Right atrium auricular region (tissue), 2 donors: Measurements from ENCODE around the gene UFSP2. TPM values are rescaled to one million over a fixed set of nuclear protein-coding genes. Genes with fewer than 3 reads are reported as not detected.

ENCODE experiments used
- DNase-seq: peaks from one replicate; pipeline ENCODE4 v3.0.0-alpha.2; 2019; ENCODE audit warnings: low spot score
- H3K27ac ChIP-seq, 2 donors: fragments of 200-600 bp; sonication (generic); 1 replicate in 1 of 2; 2 replicates in 1 of 2; pipeline ENCODE4 v1.5.1; 2016 to 2019
- H3K27me3 ChIP-seq, 2 donors: fragments of 200-600 bp; sonication (generic); one replicate each; pipeline versions ENCODE4 v1.5.1 to v1.6.0; 2017 to 2019
- H3K36me3 ChIP-seq: fragments of 200-600 bp; sonication (generic); one replicate; pipeline ENCODE4 v1.5.1; 2016
- H3K4me1 ChIP-seq, 2 donors: fragments of 200-600 bp; sonication (generic); one replicate each; pipeline versions ENCODE4 v1.5.1 to v1.6.0; 2017 to 2019
- H3K4me3 ChIP-seq, 2 donors: fragments of 200-600 bp; sonication (generic); 1 replicate in 1 of 2; 2 replicates in 1 of 2; pipeline ENCODE4 v1.5.1; 2017 to 2019; ENCODE audit warnings: mild to moderate bottlenecking in 1 of 2, moderate library complexity in 1 of 2
- H3K9me3 ChIP-seq, 2 donors: fragments of 200-600 bp; sonication (generic); one replicate each; pipeline ENCODE4 v1.5.1; 2019
- CTCF ChIP-seq, 2 donors: fragments of 200-600 bp; sonication (generic); IDR thresholded peaks; one replicate each; pipeline ENCODE4 v1.5.1; 2019; ENCODE audit warnings: antibody characterized with exemption in 2 of 2
- total RNA-seq, 2 donors: library from RNA; depleted of rRNA; stranded (reverse); fragments of >200 nt; gene quantifications; one replicate each; pipeline ENCODE4 v1.1.0, GENCODE V29; 2016

Gene UFSP2
- total RNA-seq, 2 donors from 2014 or later = 28.6 to 35.1 TPM

GRCh38 chr4:185396724-185397385, 28.9 kb downstream of the UFSP2 start, which contains the start of gene ANKRD37:
Gene ANKRD37, plus strand, starts transcription at chr4:185396841. Its CDS starts 83 bp downstream, at chr4:185396924.
- Histone ChIP-seq H3K4me1 (peaks cover 0 to 43% of the 10 kb centered on the region in 2 donors), H3K9me3 (no peaks in the 10 kb centered on the region), H3K36me3 (peaks cover 16% of the 10 kb centered on the region), H3K4me3 (peak within 1 kb of the TSS; percentile 72 to 81), H3K27me3 (no peaks in the 10 kb centered on the region), H3K27ac (peak within 1 kb of the TSS; percentile 100)
- no peak for TF ChIP-seq CTCF (IDR thresholded peaks at IDR 0.05)
- peak; percentile 66 for DNase-seq

GRCh38 chr4:185395956-185396723, 29.6 kb downstream of the UFSP2 start:
- Histone ChIP-seq H3K27me3 (no peaks in the 10 kb centered on the region), H3K4me1 (peaks cover 0 to 43% of the 10 kb centered on the region in 2 donors), H3K9me3 (no peaks in the 10 kb centered on the region), H3K36me3 (peaks cover 9% of the 10 kb centered on the region), H3K27ac (peak overlapping the region; percentile 100), H3K4me3 (peak overlapping the region; percentile 72 to 81)
- peak; percentile 98 for DNase-seq
- no peak for TF ChIP-seq CTCF (IDR thresholded peaks at IDR 0.05)

GRCh38 chr4:185395238-185395955, 30.4 kb downstream of the UFSP2 start, which contains the start of gene LRP2BP:
Gene LRP2BP, minus strand, starts transcription at chr4:185395924. Its CDS starts 17,738 bp downstream, at chr4:185378186.
- no peak for TF ChIP-seq CTCF (IDR thresholded peaks at IDR 0.05)
- H3K4me1 ChIP-seq = peaks cover 0 to 43% of the 10 kb centered on the region in 2 donors
- H3K36me3 ChIP-seq = peaks cover 3% of the 10 kb centered on the region
- peak within 1 kb of the TSS; percentile 100 for H3K27ac ChIP-seq
- H3K9me3 ChIP-seq = no peaks in the 10 kb centered on the region
- peak within 1 kb of the TSS; percentile 72 to 81 for H3K4me3 ChIP-seq
- H3K27me3 ChIP-seq = no peaks in the 10 kb centered on the region
- DNase-seq = no peak

GRCh38 chr4:185394568-185395237, 31.1 kb downstream of the UFSP2 start:
- Histone ChIP-seq H3K36me3 (peaks cover 3% of the 10 kb centered on the region), H3K27ac (peak overlapping the region; percentile 100), H3K4me1 (peaks cover 0 to 42% of the 10 kb centered on the region in 2 donors), H3K9me3 (no peaks in the 10 kb centered on the region), H3K27me3 (no peaks in the 10 kb centered on the region), H3K4me3 (peak overlapping the region; percentile 72 to 81)
- DNase-seq = no peak
- TF ChIP-seq CTCF (IDR thresholded peaks at IDR 0.05) = no peak

- H3K9me3 ChIP-seq = no peaks in the 10 kb centered on the region
- peaks cover 0 to 16% of the 10 kb centered on the region in 2 donors for H3K4me1 ChIP-seq
- no peaks in the 10 kb centered on the region for H3K27me3 ChIP-seq
- H3K36me3 ChIP-seq = no peaks in the 10 kb centered on the region
- H3K27ac ChIP-seq = no peak overlapping the region
- no peak for TF ChIP-seq CTCF (IDR thresholded peaks at IDR 0.05)
- H3K4me3 ChIP-seq = no peak overlapping the region
- no peak for DNase-seq
These were observed 33.6 kb downstream of the UFSP2 start for GRCh38 chr4:185392156-185392555.
